GM13976 (cell line): ENCODE results near the gene ZBTB8A.
A peak's percentile ranks its signal among the peaks of the same experiment; 100 is the strongest.

Experiments
- DNase-seq: peaks from one replicate; pipeline ENCODE4 v3.0.0; 2012; ENCODE audit warnings: low spot score
- in situ Hi-C: fragments of 300-500 bp; cut with MboI; formaldehyde crosslinking; loops from one replicate; pipeline ENCODE4 v1.12.0; 2022; ENCODE audit warnings: low sequenced_read_pairs, mixed read lengths, inconsistent platforms; ENCODE audit not compliant: unreplicated experiment
- TF ChIP-seq, protein P1 (sequence below): IDR thresholded peaks from 2 replicates; pipeline ENCODE4 v1.5.1; 2012; ENCODE audit warnings: borderline replicate concordance, mild to moderate bottlenecking; ENCODE audit not compliant: insufficient read depth; ENCODE audit errors: extremely low read depth, missing control alignments, control extremely low read depth

Gene ZBTB8A

DNA sequence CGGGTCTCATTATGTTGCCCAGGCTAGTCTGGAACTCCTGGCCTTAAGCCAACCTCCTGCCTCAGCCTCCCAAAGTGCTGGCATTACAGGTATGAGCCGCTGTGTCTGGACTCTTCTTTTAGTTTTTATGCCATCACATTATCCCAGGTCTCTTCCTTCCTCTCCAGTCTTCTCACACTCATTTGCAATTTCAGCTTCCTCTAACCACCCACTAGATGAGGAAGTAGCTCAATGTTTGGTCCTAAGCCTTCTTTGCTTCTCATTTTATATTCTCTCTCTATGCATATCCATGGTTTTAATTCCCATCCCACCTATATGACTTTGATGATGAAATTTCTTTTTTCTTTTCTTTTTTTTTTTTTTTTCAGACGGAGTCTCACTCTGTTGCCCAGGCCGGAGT, 3.1 kb upstream of the ZBTB8A start:
- TF ChIP-seq, protein P1, sequence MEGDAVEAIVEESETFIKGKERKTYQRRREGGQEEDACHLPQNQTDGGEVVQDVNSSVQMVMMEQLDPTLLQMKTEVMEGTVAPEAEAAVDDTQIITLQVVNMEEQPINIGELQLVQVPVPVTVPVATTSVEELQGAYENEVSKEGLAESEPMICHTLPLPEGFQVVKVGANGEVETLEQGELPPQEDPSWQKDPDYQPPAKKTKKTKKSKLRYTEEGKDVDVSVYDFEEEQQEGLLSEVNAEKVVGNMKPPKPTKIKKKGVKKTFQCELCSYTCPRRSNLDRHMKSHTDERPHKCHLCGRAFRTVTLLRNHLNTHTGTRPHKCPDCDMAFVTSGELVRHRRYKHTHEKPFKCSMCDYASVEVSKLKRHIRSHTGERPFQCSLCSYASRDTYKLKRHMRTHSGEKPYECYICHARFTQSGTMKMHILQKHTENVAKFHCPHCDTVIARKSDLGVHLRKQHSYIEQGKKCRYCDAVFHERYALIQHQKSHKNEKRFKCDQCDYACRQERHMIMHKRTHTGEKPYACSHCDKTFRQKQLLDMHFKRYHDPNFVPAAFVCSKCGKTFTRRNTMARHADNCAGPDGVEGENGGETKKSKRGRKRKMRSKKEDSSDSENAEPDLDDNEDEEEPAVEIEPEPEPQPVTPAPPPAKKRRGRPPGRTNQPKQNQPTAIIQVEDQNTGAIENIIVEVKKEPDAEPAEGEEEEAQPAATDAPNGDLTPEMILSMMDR = no peak
- DNase-seq = no peak
- in situ Hi-C loops = no loop called here

DNA sequence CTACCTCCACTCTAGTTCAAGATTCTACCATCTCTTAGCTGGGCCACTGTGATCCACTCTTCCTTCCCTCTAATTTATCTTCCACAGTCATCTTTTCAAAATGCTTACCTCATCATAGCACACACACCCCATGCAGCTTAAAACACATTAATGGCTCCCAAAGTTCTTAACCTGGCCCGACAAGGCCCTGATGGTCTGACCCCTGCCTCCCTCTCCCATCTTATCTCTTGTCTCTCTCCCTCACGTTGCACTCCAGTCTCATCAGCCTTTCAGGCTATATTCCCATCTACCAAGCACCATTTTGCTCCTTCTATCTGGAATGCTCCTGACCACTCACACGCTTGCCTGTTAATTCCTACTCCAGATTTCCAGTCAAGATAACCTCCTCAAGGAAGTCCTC, 2.5 kb upstream of the ZBTB8A start:
- DNase-seq = no peak
- TF ChIP-seq, protein P1 = no peak
- in situ Hi-C loops = no loop called here

DNA sequence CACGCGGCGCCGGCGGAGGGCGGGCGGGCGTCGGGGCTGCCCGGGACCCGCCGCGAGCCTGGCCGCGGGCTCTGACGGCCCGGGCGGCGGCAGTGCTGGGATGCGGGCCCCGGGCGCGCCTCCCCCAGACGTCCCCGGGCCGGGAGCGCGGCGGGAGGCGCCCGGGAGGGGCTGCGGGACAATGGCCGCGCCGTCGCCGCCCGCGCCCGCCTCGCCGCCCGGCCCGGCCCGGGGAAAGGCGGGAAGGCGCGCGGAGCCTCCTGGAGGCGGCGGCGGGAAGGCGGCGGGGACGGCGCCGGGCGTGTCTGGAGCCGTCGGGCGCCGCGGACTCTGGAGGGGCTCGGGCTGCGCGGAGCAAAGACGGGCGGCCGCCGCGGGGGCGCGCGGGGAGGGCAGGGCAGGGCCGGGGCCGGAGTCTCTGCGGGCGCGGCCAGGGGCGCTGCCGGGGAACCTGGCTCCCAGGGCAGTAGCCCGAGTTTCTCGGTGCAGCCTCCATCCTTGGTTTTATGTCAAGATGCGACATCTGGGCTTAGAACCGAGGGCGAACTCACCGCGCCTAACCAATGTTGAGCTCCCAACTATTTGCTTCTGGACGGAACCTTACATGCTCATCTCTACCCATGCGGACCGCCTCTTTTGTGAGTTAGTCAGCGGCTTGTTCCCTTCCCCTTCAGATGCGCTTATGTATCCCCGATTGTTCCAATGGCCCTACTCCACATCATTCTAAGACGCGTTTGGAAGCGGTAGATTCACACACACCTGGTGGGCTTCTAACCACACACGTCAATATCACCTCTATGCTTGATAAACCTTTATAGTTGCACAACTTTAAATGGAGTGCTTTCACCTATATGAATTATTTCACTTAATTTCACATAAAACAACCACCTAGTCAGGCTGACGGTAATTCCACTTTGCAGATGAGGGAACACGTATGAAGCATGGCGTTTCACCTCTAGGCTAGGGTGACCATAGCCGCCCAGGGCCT, 651 bp downstream of the ZBTB8A start:
- TF ChIP-seq, protein P1 = no peak
- peak; percentile 74 for DNase-seq
- in situ Hi-C loops = no loop called here

DNA sequence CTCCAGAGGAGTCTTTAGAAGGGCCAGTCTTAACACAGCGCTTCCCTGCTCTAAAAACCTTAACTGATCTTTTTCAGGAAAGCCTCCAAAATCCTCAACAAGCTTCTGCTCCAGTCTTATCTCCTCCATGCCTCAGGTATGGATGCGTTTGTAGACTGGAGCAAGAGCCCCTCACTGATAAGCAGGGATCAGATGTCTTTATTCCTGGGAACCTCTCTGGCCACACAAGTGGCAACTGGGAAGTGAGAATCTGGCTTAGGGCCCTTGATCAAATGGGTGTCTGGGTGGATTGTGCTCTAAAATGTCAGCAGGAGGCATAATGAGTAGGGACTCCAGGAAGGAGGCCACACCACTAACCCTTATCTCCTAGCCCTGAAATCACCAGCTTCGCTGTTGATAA, 1.4 kb downstream of the ZBTB8A start:
- in situ Hi-C loops = no loop called here
- TF ChIP-seq, protein P1 = no peak
- DNase-seq = no peak

DNA sequence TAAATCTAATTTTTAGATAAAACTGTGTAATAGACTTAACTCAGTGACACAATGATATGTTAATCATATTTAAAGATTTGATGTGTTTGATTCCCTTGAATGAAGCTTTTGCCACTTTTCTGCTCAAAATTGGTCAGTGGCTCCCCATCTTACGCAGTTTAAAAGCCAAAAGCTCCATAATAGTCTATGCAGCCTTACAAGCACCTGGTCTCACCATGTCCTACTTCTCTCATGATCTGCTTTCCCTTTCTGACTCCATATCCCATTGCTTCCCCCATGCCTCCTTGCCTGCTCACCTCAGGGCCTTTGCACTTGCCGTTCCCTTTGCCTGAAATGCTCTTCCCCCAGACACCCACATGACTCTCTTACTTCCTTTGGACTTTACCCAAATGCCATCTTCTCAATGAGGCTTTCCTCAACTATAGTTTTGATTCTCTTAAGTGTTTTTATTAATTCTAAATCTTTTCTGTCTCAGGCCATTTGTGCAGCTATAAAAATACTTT, 1.9 kb downstream of the ZBTB8A start:
- in situ Hi-C loops = no loop called here

DNA sequence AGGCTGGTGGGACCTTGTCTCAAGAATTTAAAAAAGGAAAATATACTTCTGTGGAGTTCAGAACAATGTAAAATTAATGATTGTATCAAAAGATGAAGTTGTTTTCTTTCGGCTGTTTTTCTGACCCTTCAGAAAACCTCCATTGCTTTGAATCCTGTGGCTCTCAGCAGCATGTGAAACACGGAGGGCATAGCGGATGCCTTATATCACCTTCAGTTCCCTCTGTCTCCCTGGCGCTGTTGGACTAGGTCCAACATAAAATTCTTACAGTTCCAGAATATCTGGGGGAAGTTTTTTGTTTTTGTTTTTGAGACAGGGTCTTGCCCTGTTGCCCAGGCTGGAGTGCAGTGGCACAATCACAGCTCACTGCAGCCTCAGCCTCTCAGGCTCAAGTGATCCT, 7.4 kb downstream of the ZBTB8A start:
- DNase-seq = no peak
- in situ Hi-C loops = no loop called here
- TF ChIP-seq, protein P1 = no peak

More for the DNA sequence above, 1.9 kb downstream of the ZBTB8A start:
- TF ChIP-seq, protein P1 = no peak
- DNase-seq = no peak
